Fibroblast of skin of right quadriceps (primary cell): ENCODE data around the gene KIFC1.
"Not testable (repeated sequence)": the region's sequence is repeated elsewhere in the genome, so short reads cannot be mapped to it uniquely, and the experiment has no call there.

Experiments
- DNase-seq: peaks from one replicate; pipeline ENCODE4 v3.0.0-alpha.2; 2013

KIFC1 gene

GRCh38 chr6:33391278-33391921 lies at the start of gene KIFC1:
Gene KIFC1, plus strand, starts transcription at chr6:33391823. Its CDS starts 163 bp downstream, at chr6:33391986.
- DNase-seq: peak; percentile 100

GRCh38 chr6:33343606-33343952 lies 48.0 kb upstream of the KIFC1 start:
- DNase-seq: not testable (repeated sequence)

GRCh38 chr6:33343953-33344611 lies 47.5 kb upstream of the KIFC1 start:
- no peak for DNase-seq

GRCh38 chr6:33344701-33345697 lies 46.6 kb upstream of the KIFC1 start:
- DNase-seq: peak; percentile 78

- not testable (repeated sequence) for DNase-seq
Measured at GRCh38 chr6:33346972-33347371, 44.7 kb upstream of the KIFC1 start.

- DNase-seq: no peak
Measured at GRCh38 chr6:33347816-33348215, 43.8 kb upstream of the KIFC1 start.

GRCh38 chr6:33355860-33356259 lies 35.8 kb upstream of the KIFC1 start:
- DNase-seq: not testable (repeated sequence)

GRCh38 chr6:33356295-33356694 lies 35.3 kb upstream of the KIFC1 start:
- DNase-seq: no peak

- DNase-seq: not testable (repeated sequence)
Measured at GRCh38 chr6:33357160-33357871, 34.3 kb upstream of the KIFC1 start.

GRCh38 chr6:33359331-33359730 lies 32.3 kb upstream of the KIFC1 start:
- no peak for DNase-seq

- not testable (repeated sequence) for DNase-seq
Measured at GRCh38 chr6:33363486-33363885, 28.1 kb upstream of the KIFC1 start.

GRCh38 chr6:33364475-33365205 lies 27.0 kb upstream of the KIFC1 start:
- peak; percentile 63 for DNase-seq

GRCh38 chr6:33365206-33365971 lies 26.2 kb upstream of the KIFC1 start:
- not testable (repeated sequence) for DNase-seq

- no peak for DNase-seq
Measured at GRCh38 chr6:33367009-33367714, 24.5 kb upstream of the KIFC1 start.

- not testable (repeated sequence) for DNase-seq
Measured at GRCh38 chr6:33367715-33368025, 24.0 kb upstream of the KIFC1 start.

GRCh38 chr6:33371901-33372300 lies 19.7 kb upstream of the KIFC1 start:
- DNase-seq: not testable (repeated sequence)

GRCh38 chr6:33372526-33373123 lies 19.0 kb upstream of the KIFC1 start:
- DNase-seq: no peak

GRCh38 chr6:33373960-33374910 lies 17.4 kb upstream of the KIFC1 start:
- no peak for DNase-seq

- peak; percentile 86 for DNase-seq
Measured at GRCh38 chr6:33375143-33375671, 16.4 kb upstream of the KIFC1 start.
